ENCODE results near the gene NFIC.

- TF ChIP-seq CTCF (IDR thresholded peaks at IDR 0.05; ENCODE audit: borderline replicate concordance, extremely low read depth, low read length, poor library complexity, severe bottlenecking) (no peak), EZH2 (IDR thresholded peaks at IDR 0.05; ENCODE audit: borderline replicate concordance, low read depth, low read length, severe bottlenecking) (no peak)
Observed at GRCh38 chr19:3319643-3320353, 46.6 kb upstream of the NFIC start.

All from DND-41 (cell line).